Ishikawa (cell line): Measurements from ENCODE around the gene GDPD1.

Experiments
- CEBPB ChIP-seq: IDR thresholded peaks from 2 replicates; pipeline ENCODE4 v1.6.1; 2012
- CREB1 ChIP-seq: IDR thresholded peaks from 2 replicates; pipeline ENCODE4 v1.6.1; 2012; ENCODE audit warnings: low read depth
- EGR1 ChIP-seq: IDR thresholded peaks from 2 replicates; pipeline ENCODE4 v1.6.1; 2012
- EP300 ChIP-seq: IDR thresholded peaks from 2 replicates; pipeline ENCODE4 v1.6.1; 2012; ENCODE audit warnings: borderline replicate concordance
- RAD21 ChIP-seq: IDR thresholded peaks from 2 replicates; pipeline ENCODE4 v1.6.1; 2012; ENCODE audit warnings: low read depth
- TAF1 ChIP-seq: IDR thresholded peaks from 2 replicates; pipeline ENCODE4 v1.6.1; 2012; ENCODE audit warnings: low read depth, mild to moderate bottlenecking
- TCF12 ChIP-seq: IDR thresholded peaks from 2 replicates; pipeline ENCODE4 v1.6.1; 2012; ENCODE audit warnings: low read depth
- TEAD4 ChIP-seq: IDR thresholded peaks from 2 replicates; pipeline ENCODE4 v1.6.1; 2012
- YY1 ChIP-seq: IDR thresholded peaks from 2 replicates; pipeline ENCODE4 v1.6.1; 2012; ENCODE audit warnings: low read depth
- ZBTB7A ChIP-seq: IDR thresholded peaks from 2 replicates; pipeline ENCODE4 v1.6.1; 2012; ENCODE audit warnings: low read depth
- TF ChIP-seq, protein P1 (sequence below): IDR thresholded peaks from 2 replicates; pipeline ENCODE4 v1.6.1; 2012
- TF ChIP-seq, protein P2 (sequence below): IDR thresholded peaks from 2 replicates; pipeline ENCODE4 v1.6.1; 2012

DNA sequence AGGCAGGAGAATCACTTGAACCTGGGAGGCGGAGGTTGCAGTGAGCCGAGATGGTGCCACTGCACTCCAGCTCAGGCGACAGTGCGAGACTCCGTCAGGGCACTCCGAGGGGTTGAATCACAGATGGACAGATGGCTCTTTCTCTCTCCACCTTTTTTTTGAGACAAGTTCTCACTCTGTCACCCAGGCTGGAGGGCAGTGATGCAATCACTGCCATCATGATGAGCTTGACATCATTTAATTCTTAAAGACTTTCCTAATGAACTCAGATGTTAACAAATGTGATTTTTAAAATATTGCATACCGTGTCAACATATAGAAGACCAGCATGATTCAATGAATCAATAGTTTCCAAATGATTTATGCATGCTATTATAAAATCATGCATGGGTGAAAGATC lies 3.5 kb downstream of the GDPD1 start:
- TF ChIP-seq RAD21, result no peak
- TF ChIP-seq TEAD4, result no peak
- TF ChIP-seq TCF12, result no peak
- no peak for TF ChIP-seq TAF1
- TF ChIP-seq EP300, result no peak
- TF ChIP-seq CREB1, result no peak
- TF ChIP-seq, protein P1, sequence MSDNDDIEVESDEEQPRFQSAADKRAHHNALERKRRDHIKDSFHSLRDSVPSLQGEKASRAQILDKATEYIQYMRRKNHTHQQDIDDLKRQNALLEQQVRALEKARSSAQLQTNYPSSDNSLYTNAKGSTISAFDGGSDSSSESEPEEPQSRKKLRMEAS, result no peak
- TF ChIP-seq, protein P2, sequence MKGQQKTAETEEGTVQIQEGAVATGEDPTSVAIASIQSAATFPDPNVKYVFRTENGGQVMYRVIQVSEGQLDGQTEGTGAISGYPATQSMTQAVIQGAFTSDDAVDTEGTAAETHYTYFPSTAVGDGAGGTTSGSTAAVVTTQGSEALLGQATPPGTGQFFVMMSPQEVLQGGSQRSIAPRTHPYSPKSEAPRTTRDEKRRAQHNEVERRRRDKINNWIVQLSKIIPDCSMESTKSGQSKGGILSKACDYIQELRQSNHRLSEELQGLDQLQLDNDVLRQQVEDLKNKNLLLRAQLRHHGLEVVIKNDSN, result no peak
- no peak for TF ChIP-seq YY1
- no peak for TF ChIP-seq EGR1
- TF ChIP-seq CEBPB, result no peak
- TF ChIP-seq ZBTB7A, result no peak
